Measurements from ENCODE around the gene TMPRSS3.

TMPRSS3 gene

GRCh38 chr21:42374457-42374856 is 21.4 kb downstream of the TMPRSS3 start:
- DNase-seq, result no peak

- no peak for DNase-seq
These were observed 21.9 kb downstream of the TMPRSS3 start for GRCh38 chr21:42373908-42374455.

- DNase-seq, result no peak
These were observed 22.5 kb downstream of the TMPRSS3 start for GRCh38 chr21:42373196-42373907.

- DNase-seq, result no peak
These were observed 24.8 kb downstream of the TMPRSS3 start for GRCh38 chr21:42370894-42371654.

GRCh38 chr21:42369821-42370220 is 26.0 kb downstream of the TMPRSS3 start:
- no peak for DNase-seq

- DNase-seq, result no peak
These were observed 28.3 kb downstream of the TMPRSS3 start for GRCh38 chr21:42367367-42368165.

GRCh38 chr21:42366292-42367010 is 29.4 kb downstream of the TMPRSS3 start, which contains the start of gene TFF1:
TFF1 (minus strand) TSS chr21:42366535; CDS start chr21:42366495, 40 bp downstream.
- DNase-seq, result no peak

GRCh38 chr21:42365770-42366169 is 30.1 kb downstream of the TMPRSS3 start:
- no peak for DNase-seq

- DNase-seq, result no peak
These were observed 31.5 kb downstream of the TMPRSS3 start for GRCh38 chr21:42364304-42364865.

GRCh38 chr21:42363312-42363711 is 32.5 kb downstream of the TMPRSS3 start:
- no peak for DNase-seq

- no peak for DNase-seq
These were observed 33.2 kb downstream of the TMPRSS3 start for GRCh38 chr21:42362700-42363099.

GRCh38 chr21:42362198-42362597 is 33.7 kb downstream of the TMPRSS3 start:
- no peak for DNase-seq

- DNase-seq, result no peak
These were observed 34.6 kb downstream of the TMPRSS3 start for GRCh38 chr21:42361286-42361685.

- DNase-seq, result no peak
These were observed 35.5 kb downstream of the TMPRSS3 start for GRCh38 chr21:42360317-42360716.

GRCh38 chr21:42358937-42359336 is 36.9 kb downstream of the TMPRSS3 start:
- DNase-seq, result no peak

GRCh38 chr21:42358261-42358660 is 37.6 kb downstream of the TMPRSS3 start:
- no peak for DNase-seq

GRCh38 chr21:42357307-42357706 is 38.5 kb downstream of the TMPRSS3 start:
- DNase-seq, result no peak

GRCh38 chr21:42356650-42357049 is 39.2 kb downstream of the TMPRSS3 start:
- DNase-seq, result no peak

- no peak for DNase-seq
These were observed 39.8 kb downstream of the TMPRSS3 start for GRCh38 chr21:42356046-42356445.

- DNase-seq, result no peak
These were observed 42.2 kb downstream of the TMPRSS3 start for GRCh38 chr21:42353623-42354022.

Measured in nucleus accumbens (tissue), 56 donors.